Body of pancreas (tissue), 4 donors: ENCODE data around the gene OTOG. TPM values are rescaled to one million over a fixed set of nuclear protein-coding genes. Genes with fewer than 3 reads are reported as not detected.

Experiments used
- ATAC-seq: fragments of 150-250 bp; one replicate; pipeline ENCODE4 v1.9.1; 2016
- DNase-seq, 4 donors: peaks; one replicate each; pipeline ENCODE4 v3.0.0-alpha.2; 2019
- H3K27ac ChIP-seq, 4 donors: fragments of 200-600 bp; sonication (generic); 1 replicate in 3 of 4; 2 replicates in 1 of 4; pipeline versions ENCODE4 v1.5.1 to v1.6.1; 2016 to 2019; ENCODE audit warnings: mild to moderate bottlenecking in 1 of 4, mixed read lengths in 1 of 4, moderate library complexity in 1 of 4
- H3K27me3 ChIP-seq, 2 donors: fragments of 200-600 bp; sonication (generic); one replicate each; pipeline ENCODE4 v1.6.0; 2016; ENCODE audit warnings: mild to moderate bottlenecking in 1 of 2
- H3K36me3 ChIP-seq, 2 donors: fragments of 200-600 bp; sonication (generic); replicated peaks in 1 of 2; 2 replicates each; pipeline ENCODE4 v1.5.1; 2016; ENCODE audit warnings: low read depth in 2 of 2; ENCODE audit not compliant: insufficient read depth in 1 of 2
- H3K4me1 ChIP-seq: fragments of 200-600 bp; sonication (generic); one replicate; pipeline ENCODE4 v1.6.0; 2016
- H3K4me3 ChIP-seq, 2 donors: fragments of 200-600 bp; sonication (generic); 1 replicate in 1 of 2; 2 replicates in 1 of 2; pipeline ENCODE4 v1.5.1; 2016 to 2019
- H3K9me3 ChIP-seq, 3 donors: fragments of 200-600 bp; sonication (generic); 1 replicate in 2 of 3; 2 replicates in 1 of 3; pipeline ENCODE4 v1.5.1; 2016
- POLR2A ChIP-seq, 3 donors: fragments of 450-650 bp; IDR thresholded peaks; one replicate each; pipeline ENCODE4 v1.6.1; 2016; ENCODE audit warnings: antibody characterized with exemption in 3 of 3, mild to moderate bottlenecking in 2 of 3
- WGBS, 2 donors: methylation state at CpG; one replicate each; pipeline ENCODE4 v1.1.5; 2017; 5-methylcytosine and 5-hydroxymethylcytosine counted together
- intact Hi-C: fragments of 100-400 bp; cut with DNase I; formaldehyde crosslinking; loops from one replicate; pipeline ENCODE4 v1.15.1; 2023
- total RNA-seq, 2 donors: library from RNA; depleted of rRNA; stranded (reverse); fragments of >200 nt; gene quantifications; one replicate each; pipeline ENCODE4 v1.1.0, GENCODE V29; 2016
- TF ChIP-seq, protein P1 (sequence below), 7 experiments: fragments of 450-650 bp in 4 of 7; fragments of 200-600 bp in 3 of 7; sonication (generic) in 3 of 7; IDR thresholded peaks; one replicate each; pipeline ENCODE4 v1.5.1; 2016 to 2019; ENCODE audit warnings: antibody characterized with exemption in 7 of 7

Gene OTOG
- total RNA-seq, 2 donors from 2014 or later, result not detected

DNA sequence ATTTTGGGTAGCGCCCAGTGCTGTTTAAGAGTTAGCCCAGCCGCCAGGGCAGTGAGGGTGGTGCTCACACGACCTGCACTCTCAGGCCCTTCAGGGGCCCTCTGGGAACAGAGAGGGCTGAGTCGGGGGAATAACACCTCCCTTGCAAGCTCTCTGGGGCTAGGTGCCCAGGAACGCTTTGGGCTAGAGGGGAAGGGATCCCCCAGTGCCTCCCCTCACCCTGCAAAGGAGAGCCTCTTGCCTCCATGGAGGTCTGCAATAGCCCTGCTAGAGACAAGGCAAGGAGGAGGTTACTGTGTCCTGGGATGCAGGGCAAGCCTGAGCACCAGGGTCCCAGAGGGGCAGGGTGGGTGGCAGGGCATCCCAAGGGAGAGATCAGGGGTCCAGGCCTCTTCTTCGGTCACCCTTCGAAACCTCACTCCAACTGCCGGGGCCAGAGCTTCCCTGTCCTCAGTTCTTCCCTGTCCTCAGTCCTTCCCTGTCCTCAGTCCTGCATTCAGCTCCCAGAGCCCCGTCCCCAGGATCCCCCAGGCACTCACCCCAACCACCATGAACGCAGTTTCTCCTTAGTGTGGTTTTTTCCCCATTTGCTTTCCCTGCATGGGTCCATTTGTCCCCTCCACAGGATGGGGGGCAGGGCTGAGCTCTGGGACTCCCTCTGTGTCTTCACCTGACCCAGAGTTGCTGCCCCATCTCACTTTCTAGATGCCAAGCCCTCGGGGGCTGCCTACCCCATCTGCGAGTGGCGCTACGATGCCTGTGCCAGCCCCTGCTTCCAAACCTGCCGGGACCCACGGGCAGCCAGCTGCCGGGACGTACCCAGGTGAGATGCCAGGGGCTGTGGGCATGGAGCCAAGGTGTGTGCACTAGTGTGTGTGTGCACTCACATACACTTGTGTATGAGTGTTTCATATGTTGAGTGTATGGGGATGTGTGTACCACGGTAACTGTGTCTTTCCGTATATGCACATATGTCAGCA is 60.8 kb downstream of the OTOG start:
- H3K27me3 ChIP-seq, result no peaks in the 10 kb centered on the region
- H3K4me3 ChIP-seq, result no peak overlapping the region
- 72 to 73% methylated on average over 16 to 20 of the region's 20 CpGs for WGBS, 2 donors
- TF ChIP-seq, protein P1, sequence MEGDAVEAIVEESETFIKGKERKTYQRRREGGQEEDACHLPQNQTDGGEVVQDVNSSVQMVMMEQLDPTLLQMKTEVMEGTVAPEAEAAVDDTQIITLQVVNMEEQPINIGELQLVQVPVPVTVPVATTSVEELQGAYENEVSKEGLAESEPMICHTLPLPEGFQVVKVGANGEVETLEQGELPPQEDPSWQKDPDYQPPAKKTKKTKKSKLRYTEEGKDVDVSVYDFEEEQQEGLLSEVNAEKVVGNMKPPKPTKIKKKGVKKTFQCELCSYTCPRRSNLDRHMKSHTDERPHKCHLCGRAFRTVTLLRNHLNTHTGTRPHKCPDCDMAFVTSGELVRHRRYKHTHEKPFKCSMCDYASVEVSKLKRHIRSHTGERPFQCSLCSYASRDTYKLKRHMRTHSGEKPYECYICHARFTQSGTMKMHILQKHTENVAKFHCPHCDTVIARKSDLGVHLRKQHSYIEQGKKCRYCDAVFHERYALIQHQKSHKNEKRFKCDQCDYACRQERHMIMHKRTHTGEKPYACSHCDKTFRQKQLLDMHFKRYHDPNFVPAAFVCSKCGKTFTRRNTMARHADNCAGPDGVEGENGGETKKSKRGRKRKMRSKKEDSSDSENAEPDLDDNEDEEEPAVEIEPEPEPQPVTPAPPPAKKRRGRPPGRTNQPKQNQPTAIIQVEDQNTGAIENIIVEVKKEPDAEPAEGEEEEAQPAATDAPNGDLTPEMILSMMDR (IDR thresholded peaks at IDR 0.05), result no peak
- no peak for TF ChIP-seq POLR2A (IDR thresholded peaks at IDR 0.05)
- DNase-seq (no peak), ATAC-seq (no peak)
- no peaks in the 10 kb centered on the region for H3K4me1 ChIP-seq
- no peaks in the 10 kb centered on the region for H3K9me3 ChIP-seq
- no peaks in the 10 kb centered on the region for H3K36me3 ChIP-seq
- intact Hi-C loops, result loop anchor here (10.0 kb wide), 1 partner anchor 357 kb away; no protein-coding TSS in a partner anchor
- no peak overlapping the region for H3K27ac ChIP-seq

DNA sequence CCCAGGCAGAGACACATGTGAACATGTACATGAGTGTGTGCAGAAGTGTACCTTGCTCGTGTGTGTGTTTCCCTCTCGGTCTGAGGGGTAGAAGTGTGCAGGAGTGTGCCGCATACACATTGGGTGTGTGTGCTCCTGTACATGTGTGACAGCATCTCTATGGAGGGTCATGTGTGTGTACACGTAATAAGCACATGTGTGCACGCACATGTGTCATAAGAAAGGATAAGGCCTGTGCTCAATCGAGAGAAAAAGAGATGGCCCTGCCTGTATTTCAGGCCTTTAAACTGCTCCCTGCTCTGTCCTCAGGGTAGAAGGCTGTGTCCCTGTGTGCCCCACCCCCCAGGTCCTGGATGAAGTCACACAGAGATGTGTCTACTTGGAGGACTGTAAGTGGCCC is 61.8 kb downstream of the OTOG start:
- no peaks in the 10 kb centered on the region for H3K27me3 ChIP-seq
- TF ChIP-seq, protein P1 (IDR thresholded peaks at IDR 0.05), result no peak
- TF ChIP-seq POLR2A (IDR thresholded peaks at IDR 0.05), result no peak
- H3K9me3 ChIP-seq, result no peaks in the 10 kb centered on the region
- H3K27ac ChIP-seq, result no peak overlapping the region
- no peaks in the 10 kb centered on the region for H3K36me3 ChIP-seq
- H3K4me1 ChIP-seq, result no peaks in the 10 kb centered on the region
- 74 to 90% methylated on average over 6 of the region's 6 CpGs for WGBS, 2 donors
- intact Hi-C loops, result loop anchor here (10.0 kb wide), 1 partner anchor 356 kb away; no protein-coding TSS in a partner anchor
- DNase-seq, result no peak
- H3K4me3 ChIP-seq, result no peak overlapping the region
- ATAC-seq, result no peak

DNA sequence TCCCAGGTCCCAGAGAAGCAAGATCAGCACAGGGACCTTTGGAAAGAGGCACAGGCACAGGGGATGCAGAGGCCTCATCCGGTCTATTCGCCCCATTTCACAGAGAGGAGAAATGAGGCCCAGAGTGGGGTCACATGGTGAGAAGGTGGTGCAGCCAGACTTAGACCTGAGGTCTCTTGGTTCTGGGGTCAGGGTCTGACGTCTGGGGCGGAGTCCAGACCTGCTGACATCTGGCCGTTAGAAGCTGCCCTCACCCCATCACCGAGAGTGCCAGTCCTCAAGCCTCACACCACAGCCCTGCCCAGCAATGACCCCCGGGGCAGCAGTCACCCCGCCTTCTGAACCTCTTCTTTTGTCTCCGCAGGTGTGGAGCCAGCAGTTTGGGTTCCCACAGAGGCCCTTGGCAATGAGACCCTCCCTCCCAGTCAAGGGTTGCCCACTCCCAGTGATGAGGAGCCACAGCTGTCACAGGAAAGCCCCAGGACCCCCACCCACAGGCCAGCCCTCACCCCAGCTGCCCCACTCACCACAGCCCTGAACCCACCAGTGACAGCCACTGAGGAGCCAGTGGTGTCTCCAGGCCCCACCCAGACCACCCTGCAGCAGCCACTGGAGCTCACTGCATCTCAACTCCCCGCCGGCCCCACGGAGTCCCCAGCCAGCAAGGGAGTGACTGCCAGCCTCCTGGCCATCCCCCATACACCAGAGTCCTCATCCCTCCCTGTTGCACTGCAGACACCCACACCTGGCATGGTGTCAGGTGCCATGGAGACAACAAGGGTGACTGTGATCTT is 62.4 kb downstream of the OTOG start:
- intact Hi-C loops, result loop anchor here (10.0 kb wide), 1 partner anchor 355 kb away; no protein-coding TSS in a partner anchor
- TF ChIP-seq, protein P1 (IDR thresholded peaks at IDR 0.05), result no peak
- no peak for TF ChIP-seq POLR2A (IDR thresholded peaks at IDR 0.05)

DNA sequence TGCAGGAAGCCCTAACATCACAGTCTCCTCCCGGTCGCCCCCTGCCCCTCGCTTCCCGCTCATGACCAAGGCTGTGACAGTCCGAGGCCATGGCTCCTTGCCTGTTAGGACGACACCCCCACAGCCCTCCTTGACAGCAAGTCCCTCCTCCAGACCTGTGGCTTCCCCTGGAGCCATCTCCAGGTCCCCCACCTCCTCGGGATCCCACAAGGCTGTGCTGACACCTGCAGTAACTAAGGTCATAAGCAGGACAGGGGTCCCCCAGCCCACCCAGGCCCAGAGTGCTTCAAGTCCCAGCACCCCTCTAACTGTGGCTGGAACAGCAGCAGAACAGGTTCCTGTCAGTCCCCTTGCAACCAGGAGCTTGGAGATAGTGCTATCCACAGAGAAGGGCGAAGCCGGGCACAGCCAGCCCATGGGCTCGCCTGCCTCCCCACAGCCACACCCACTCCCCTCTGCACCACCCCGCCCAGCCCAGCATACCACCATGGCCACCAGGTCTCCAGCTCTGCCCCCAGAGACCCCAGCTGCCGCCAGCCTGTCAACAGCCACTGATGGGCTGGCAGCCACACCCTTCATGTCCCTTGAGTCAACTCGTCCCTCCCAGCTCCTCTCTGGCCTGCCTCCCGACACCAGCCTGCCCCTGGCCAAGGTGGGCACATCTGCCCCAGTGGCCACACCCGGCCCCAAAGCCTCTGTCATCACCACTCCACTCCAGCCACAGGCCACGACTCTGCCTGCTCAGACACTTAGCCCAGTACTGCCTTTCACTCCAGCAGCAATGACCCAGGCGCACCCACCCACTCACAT is 63.2 kb downstream of the OTOG start:
- no peak for DNase-seq
- no peak for ATAC-seq
- 61 to 72% methylated on average over 7 to 14 of the region's 17 CpGs for WGBS, 2 donors
- Histone ChIP-seq H3K27me3 (no peaks in the 10 kb centered on the region), H3K4me3 (no peak overlapping the region), H3K9me3 (no peaks in the 10 kb centered on the region), H3K4me1 (no peaks in the 10 kb centered on the region), H3K27ac (no peak overlapping the region), H3K36me3 (no peaks in the 10 kb centered on the region)
- no peak for TF ChIP-seq POLR2A (IDR thresholded peaks at IDR 0.05)
- TF ChIP-seq, protein P1 (IDR thresholded peaks at IDR 0.05), result no peak
- intact Hi-C loops, result no loop called here

More for the DNA sequence above, 62.4 kb downstream of the OTOG start:
- H3K4me1 ChIP-seq, result no peaks in the 10 kb centered on the region
- H3K4me3 ChIP-seq, result no peak overlapping the region
- no peaks in the 10 kb centered on the region for H3K27me3 ChIP-seq
- no peaks in the 10 kb centered on the region for H3K9me3 ChIP-seq
- no peaks in the 10 kb centered on the region for H3K36me3 ChIP-seq
- no peak for DNase-seq
- no peak overlapping the region for H3K27ac ChIP-seq
- ATAC-seq, result no peak
- 77% methylated on average over 12 of the region's 12 CpGs; no CpG with 5 or more reads in 1 of the 2 donors for WGBS, 2 donors
